Uterus (tissue), 2 donors: ENCODE results near the gene STYXL2.

ENCODE experiments used
- CTCF ChIP-seq, 4 experiments: fragments of 200-600 bp in 2 of 4; fragments of 450-650 bp in 2 of 4; sonication (generic) in 2 of 4; IDR thresholded peaks; one replicate each; pipeline ENCODE4 v1.5.1; 2016 to 2019; ENCODE audit warnings: antibody characterized with exemption in 4 of 4, mild to moderate bottlenecking in 2 of 4, moderate library complexity in 1 of 4
- POLR2A ChIP-seq, 2 donors: fragments of 450-650 bp; IDR thresholded peaks; one replicate each; pipeline ENCODE4 v1.6.1; 2016; ENCODE audit warnings: antibody characterized with exemption in 2 of 2, mild to moderate bottlenecking in 1 of 2, moderate library complexity in 1 of 2

- no peak for TF ChIP-seq POLR2A (IDR thresholded peaks at IDR 0.05)
- TF ChIP-seq CTCF (IDR thresholded peaks at IDR 0.05) = peak; percentile 90 to 94 (median 92)
Measured at GRCh38 chr1:167066333-167067122, 27.3 kb upstream of the STYXL2 start.
